IPS DF 4.7 (cell line): ENCODE measurements around the gene MTA1.
A peak's percentile ranks its signal among the peaks of the same experiment; 100 is the strongest.

Source experiments
- DNase-seq: peaks from one replicate; pipeline ENCODE4 v3.0.0-alpha.2; 2013; ENCODE audit warnings: low spot score; ENCODE audit errors: extremely low read depth

MTA1 gene

GRCh38 chr14:105486163-105486973, 66.7 kb downstream of the MTA1 start, which contains the start of gene CRIP1:
Gene CRIP1, plus strand, starts transcription at chr14:105486886. Its CDS starts 374 bp downstream, at chr14:105487260.
- no peak for DNase-seq

GRCh38 chr14:105486974-105487448, 67.4 kb downstream of the MTA1 start:
- no peak for DNase-seq

GRCh38 chr14:105487449-105487985, 67.9 kb downstream of the MTA1 start:
- DNase-seq, result no peak

- DNase-seq, result no peak
Measured at GRCh38 chr14:105487986-105488777, 68.6 kb downstream of the MTA1 start.

GRCh38 chr14:105488781-105489541, 69.3 kb downstream of the MTA1 start:
- no peak for DNase-seq

GRCh38 chr14:105489542-105490266, 70.1 kb downstream of the MTA1 start:
- DNase-seq, result peak; percentile 44

- DNase-seq, result no peak
Measured at GRCh38 chr14:105490267-105490571, 70.6 kb downstream of the MTA1 start.

- DNase-seq, result peak; percentile 89
Measured at GRCh38 chr14:105490572-105491365, 71.1 kb downstream of the MTA1 start, which contains the start of gene TEDC1. Gene TEDC1, plus strand, starts transcription at chr14:105491246. Its CDS starts 130 bp downstream, at chr14:105491376.

GRCh38 chr14:105491366-105491973, 71.8 kb downstream of the MTA1 start:
- DNase-seq, result no peak

GRCh38 chr14:105492031-105492970, 72.7 kb downstream of the MTA1 start:
- DNase-seq, result no peak

GRCh38 chr14:105492971-105493871, 73.6 kb downstream of the MTA1 start:
- DNase-seq, result no peak

GRCh38 chr14:105493921-105494605, 74.4 kb downstream of the MTA1 start:
- no peak for DNase-seq

GRCh38 chr14:105494606-105494929, 74.9 kb downstream of the MTA1 start:
- DNase-seq, result no peak

GRCh38 chr14:105495101-105495989, 75.7 kb downstream of the MTA1 start:
- DNase-seq, result no peak

GRCh38 chr14:105495990-105496830, 76.6 kb downstream of the MTA1 start:
- no peak for DNase-seq
